Measurements from ENCODE around the gene ABI3.
A peak's percentile ranks its signal among the peaks of the same experiment; 100 is the strongest.
"Not testable (repeated sequence)": the region's sequence is repeated elsewhere in the genome, so short reads cannot be mapped to it uniquely, and the experiment has no call there.

ABI3 gene

GRCh38 chr17:49180998-49181635 lies 29.4 kb upstream of the ABI3 start:
- DNase-seq (ENCODE audit: low read depth) = no peak
- no peak overlapping the region for H3K4me3 ChIP-seq (replicated peaks; ENCODE audit: low read depth, low read length)
- TF ChIP-seq CTCF (IDR thresholded peaks at IDR 0.05; ENCODE audit: low read length, missing control alignments) = no peak

GRCh38 chr17:49183341-49183740 lies 27.2 kb upstream of the ABI3 start:
- no peak overlapping the region for H3K4me3 ChIP-seq (replicated peaks; ENCODE audit: low read depth, low read length)
- no peak for TF ChIP-seq CTCF (IDR thresholded peaks at IDR 0.05; ENCODE audit: low read length, missing control alignments)
- no peak for DNase-seq (ENCODE audit: low read depth)

GRCh38 chr17:49183801-49184200 lies 26.7 kb upstream of the ABI3 start:
- no peak overlapping the region for H3K4me3 ChIP-seq (replicated peaks; ENCODE audit: low read depth, low read length)
- no peak for DNase-seq (ENCODE audit: low read depth)
- TF ChIP-seq CTCF (IDR thresholded peaks at IDR 0.05; ENCODE audit: low read length, missing control alignments) = no peak

GRCh38 chr17:49184522-49184921 lies 26.0 kb upstream of the ABI3 start:
- H3K4me3 ChIP-seq (replicated peaks; ENCODE audit: low read depth, low read length); DNase-seq (ENCODE audit: low read depth): not testable (repeated sequence)

- not testable (repeated sequence) for H3K4me3 ChIP-seq (replicated peaks; ENCODE audit: low read depth, low read length); DNase-seq (ENCODE audit: low read depth)
These were observed 25.1 kb upstream of the ABI3 start for GRCh38 chr17:49185381-49185780.

- TF ChIP-seq CTCF (IDR thresholded peaks at IDR 0.05; ENCODE audit: low read length, missing control alignments) = no peak
- no peak for DNase-seq (ENCODE audit: low read depth)
These were observed 23.2 kb upstream of the ABI3 start for GRCh38 chr17:49187301-49187700.

GRCh38 chr17:49190932-49191331 lies 19.6 kb upstream of the ABI3 start:
- no peak for TF ChIP-seq CTCF (IDR thresholded peaks at IDR 0.05; ENCODE audit: low read length, missing control alignments)
- no peak for DNase-seq (ENCODE audit: low read depth)
- H3K4me3 ChIP-seq (replicated peaks; ENCODE audit: low read depth, low read length) = no peak overlapping the region

More at GRCh38 chr17:49187301-49187700, 23.2 kb upstream of the ABI3 start:
- H3K4me3 ChIP-seq (replicated peaks; ENCODE audit: low read depth, low read length) = no peak overlapping the region

- no peak for TF ChIP-seq CTCF (IDR thresholded peaks at IDR 0.05; ENCODE audit: low read length, missing control alignments)
- DNase-seq (ENCODE audit: low read depth) = peak; percentile 62
- peak overlapping the region; percentile 82 for H3K4me3 ChIP-seq (replicated peaks; ENCODE audit: low read depth, low read length)
These were observed 19.0 kb upstream of the ABI3 start for GRCh38 chr17:49191409-49191916.
